ENCODE measurements around the gene ALDH1A2. TPM values are rescaled to one million over a fixed set of nuclear protein-coding genes. Genes with fewer than 3 reads are reported as not detected.

ALDH1A2 gene
- total RNA-seq, 1 experiment from 2014 or later = not detected

DNA sequence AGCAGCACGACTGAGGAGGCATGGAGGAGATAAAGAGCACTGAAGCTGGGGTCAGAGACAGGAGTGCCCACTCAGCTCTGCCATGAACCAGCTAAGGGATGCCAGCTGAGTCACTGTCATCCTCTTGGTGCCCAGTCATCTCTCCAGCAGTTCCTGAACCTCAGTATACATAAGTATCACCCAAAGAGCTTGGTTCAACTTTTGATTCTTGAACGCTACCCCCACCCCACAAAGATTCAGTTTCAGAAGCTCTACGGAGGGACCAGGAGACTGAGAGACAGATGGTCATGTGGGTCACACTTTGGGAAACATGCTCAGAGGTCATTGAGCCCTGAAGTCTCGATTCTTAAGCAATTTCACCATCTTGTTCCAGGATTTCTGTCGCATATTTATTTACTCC lies 108.4 kb downstream of the ALDH1A2 start:
- no peaks in the 10 kb centered on the region for H3K36me3 ChIP-seq (ENCODE audit: insufficient read depth, low read length)
- H3K27ac ChIP-seq (ENCODE audit: low read length) = no peak overlapping the region
- DNase-seq = no peak
- H3K4me3 ChIP-seq (ENCODE audit: low read length) = no peak overlapping the region
- no peaks in the 10 kb centered on the region for H3K27me3 ChIP-seq (ENCODE audit: low read length)
- H2AFZ ChIP-seq (ENCODE audit: low read length) = no peak overlapping the region
- H3K4me2 ChIP-seq (ENCODE audit: low read depth, low read length, poor library complexity, severe bottlenecking) = no peak overlapping the region
- no peaks in the 10 kb centered on the region for H3K4me1 ChIP-seq (ENCODE audit: low read length)
- H3K9me3 ChIP-seq (ENCODE audit: low read length) = no peaks in the 10 kb centered on the region
- no peaks in the 10 kb centered on the region for H3K9me2 ChIP-seq (replicated peaks; ENCODE audit: insufficient read depth, low read length)
- H4K20me1 ChIP-seq (ENCODE audit: insufficient read depth, low read depth, low read length) = no peaks in the 10 kb centered on the region
- H3K9ac ChIP-seq (ENCODE audit: low read length) = no peak overlapping the region
- no peaks in the 10 kb centered on the region for H3K79me2 ChIP-seq (ENCODE audit: low read length)

DNA sequence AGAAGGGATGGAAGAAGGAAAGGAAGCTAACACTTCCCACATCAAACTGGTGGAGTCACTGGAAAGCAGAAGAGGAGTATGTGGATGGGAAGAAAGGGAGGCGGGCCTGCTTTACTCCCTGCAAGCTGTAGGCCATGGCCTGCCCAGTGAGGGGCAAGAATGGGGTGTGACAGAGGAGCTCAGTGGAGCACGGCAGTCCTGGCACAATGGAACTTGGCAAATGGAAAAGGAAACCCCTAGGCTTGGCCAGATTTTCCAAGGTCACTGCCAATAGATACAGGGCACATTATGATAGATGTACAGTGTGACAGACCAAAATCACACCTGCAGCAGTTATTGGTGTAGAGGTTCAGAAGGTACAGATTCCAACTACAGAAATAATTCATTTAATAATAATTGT lies 111.6 kb downstream of the ALDH1A2 start:
- Histone ChIP-seq H3K79me2 (ENCODE audit: low read length) (no peaks in the 10 kb centered on the region), H3K27me3 (ENCODE audit: low read length) (no peaks in the 10 kb centered on the region), H3K4me1 (ENCODE audit: low read length) (no peaks in the 10 kb centered on the region), H3K9me2 (replicated peaks; ENCODE audit: insufficient read depth, low read length) (no peaks in the 10 kb centered on the region), H3K36me3 (ENCODE audit: insufficient read depth, low read length) (no peaks in the 10 kb centered on the region), H3K4me2 (ENCODE audit: low read depth, low read length, poor library complexity, severe bottlenecking) (no peak overlapping the region), H3K4me3 (ENCODE audit: low read length) (no peak overlapping the region), H3K27ac (ENCODE audit: low read length) (no peak overlapping the region), H4K20me1 (ENCODE audit: insufficient read depth, low read depth, low read length) (no peaks in the 10 kb centered on the region), H2AFZ (ENCODE audit: low read length) (no peak overlapping the region), H3K9ac (ENCODE audit: low read length) (no peak overlapping the region), H3K9me3 (ENCODE audit: low read length) (no peaks in the 10 kb centered on the region)
- no peak for DNase-seq

DNA sequence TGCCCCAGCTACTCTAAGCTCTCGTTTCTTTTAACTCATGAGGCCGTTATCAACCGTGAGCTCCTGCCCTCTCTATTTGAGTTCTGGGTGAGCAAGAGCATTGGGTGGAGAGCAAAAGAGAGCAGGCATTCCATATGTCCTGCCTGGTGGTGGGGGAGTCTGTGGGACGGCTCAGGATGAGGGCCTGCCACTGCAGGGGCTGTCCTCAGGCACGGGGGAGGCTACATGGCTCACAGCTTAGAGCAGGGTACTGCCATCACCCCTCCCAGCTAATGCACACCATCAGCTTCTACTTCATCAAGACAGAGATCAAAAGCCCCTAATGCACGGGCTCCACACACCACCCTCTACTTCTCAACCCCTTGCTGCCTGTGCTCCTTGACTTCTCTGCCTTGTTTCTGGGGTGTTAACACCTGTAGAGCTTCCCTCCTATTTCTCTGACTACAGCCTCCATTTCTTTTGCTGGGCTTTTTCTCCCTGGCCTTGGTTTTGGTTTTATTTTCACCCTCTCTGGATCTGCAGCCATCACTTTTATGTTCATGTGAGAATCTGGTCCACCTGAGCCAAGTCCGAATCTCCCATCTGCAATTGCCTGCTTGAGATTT lies 114.1 kb downstream of the ALDH1A2 start:
- no peaks in the 10 kb centered on the region for H3K79me2 ChIP-seq (ENCODE audit: low read length)
- H3K4me3 ChIP-seq (ENCODE audit: low read length) = no peak overlapping the region
- no peak overlapping the region for H3K4me2 ChIP-seq (ENCODE audit: low read depth, low read length, poor library complexity, severe bottlenecking)
- no peak for DNase-seq
- H3K4me1 ChIP-seq (ENCODE audit: low read length) = no peaks in the 10 kb centered on the region
- H4K20me1 ChIP-seq (ENCODE audit: insufficient read depth, low read depth, low read length) = no peaks in the 10 kb centered on the region
- H3K9me2 ChIP-seq (replicated peaks; ENCODE audit: insufficient read depth, low read length) = no peaks in the 10 kb centered on the region
- no peak overlapping the region for H2AFZ ChIP-seq (ENCODE audit: low read length)
- no peak overlapping the region for H3K27ac ChIP-seq (ENCODE audit: low read length)
- no peaks in the 10 kb centered on the region for H3K36me3 ChIP-seq (ENCODE audit: insufficient read depth, low read length)
- H3K9ac ChIP-seq (ENCODE audit: low read length) = no peak overlapping the region
- no peaks in the 10 kb centered on the region for H3K27me3 ChIP-seq (ENCODE audit: low read length)
- H3K9me3 ChIP-seq (ENCODE audit: low read length) = no peaks in the 10 kb centered on the region

DNA sequence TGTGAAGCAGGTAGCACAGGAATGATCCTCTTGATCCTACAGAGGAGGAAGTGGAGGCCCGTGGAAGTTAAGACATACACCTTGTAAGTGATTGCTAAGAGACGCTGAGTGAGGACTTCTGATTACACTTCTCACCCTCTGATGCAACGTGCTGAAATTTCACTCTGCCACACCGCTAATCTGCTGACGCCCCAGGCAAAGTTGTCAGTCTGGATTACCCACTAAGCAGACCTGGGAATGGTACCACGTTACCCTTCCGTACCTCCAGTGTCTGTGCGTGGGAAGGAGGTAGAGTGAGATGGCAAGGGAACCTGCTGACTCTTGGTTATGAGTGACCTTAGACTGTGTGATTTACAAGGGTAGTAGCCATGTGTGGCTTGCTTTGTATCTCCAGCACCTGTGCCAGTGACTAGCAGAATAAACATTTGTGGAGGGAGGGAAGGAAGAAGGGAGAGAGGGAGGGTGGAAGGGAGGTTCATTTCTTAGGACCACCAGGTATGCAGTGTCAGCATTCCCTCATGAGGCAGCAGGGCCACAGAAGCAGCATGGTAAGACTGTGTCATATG lies 115.0 kb downstream of the ALDH1A2 start:
- Histone ChIP-seq H3K79me2 (ENCODE audit: low read length) (no peaks in the 10 kb centered on the region), H2AFZ (ENCODE audit: low read length) (no peak overlapping the region), H3K4me1 (ENCODE audit: low read length) (no peaks in the 10 kb centered on the region), H3K27me3 (ENCODE audit: low read length) (no peaks in the 10 kb centered on the region), H3K9me3 (ENCODE audit: low read length) (no peaks in the 10 kb centered on the region), H4K20me1 (ENCODE audit: insufficient read depth, low read depth, low read length) (no peaks in the 10 kb centered on the region), H3K27ac (ENCODE audit: low read length) (no peak overlapping the region), H3K4me2 (ENCODE audit: low read depth, low read length, poor library complexity, severe bottlenecking) (no peak overlapping the region), H3K9ac (ENCODE audit: low read length) (no peak overlapping the region), H3K9me2 (replicated peaks; ENCODE audit: insufficient read depth, low read length) (no peaks in the 10 kb centered on the region), H3K36me3 (ENCODE audit: insufficient read depth, low read length) (no peaks in the 10 kb centered on the region), H3K4me3 (ENCODE audit: low read length) (no peak overlapping the region)
- DNase-seq = no peak

DNA sequence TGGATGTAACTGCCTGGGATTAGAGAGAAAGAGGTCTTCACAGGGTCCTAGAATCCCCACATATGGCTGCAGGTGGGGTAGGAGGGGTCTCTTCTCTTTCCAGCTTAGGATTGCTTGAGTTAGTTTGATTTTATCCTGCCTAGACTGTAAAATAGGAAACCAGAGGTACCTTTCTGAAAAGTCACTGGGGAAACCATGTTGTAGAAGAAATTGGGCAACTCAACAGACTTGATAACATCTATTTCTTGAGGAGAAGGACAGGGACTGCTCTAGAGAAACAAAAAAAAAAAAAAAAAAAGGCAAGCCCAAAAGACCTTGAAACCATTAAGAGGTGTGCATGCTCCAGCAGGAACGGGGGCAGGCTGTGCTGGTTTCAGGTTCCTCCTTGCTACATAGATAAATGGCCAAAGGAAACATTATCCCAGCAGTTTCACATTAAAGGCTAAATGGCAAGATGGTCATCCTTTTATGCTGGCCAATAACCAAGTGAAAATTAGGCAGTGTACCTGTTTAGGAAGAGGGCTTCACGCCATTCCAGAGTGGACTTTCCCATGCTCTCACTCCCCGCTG lies 116.1 kb downstream of the ALDH1A2 start:
- no peak overlapping the region for H3K4me2 ChIP-seq (ENCODE audit: low read depth, low read length, poor library complexity, severe bottlenecking)
- H3K27me3 ChIP-seq (ENCODE audit: low read length) = no peaks in the 10 kb centered on the region
- no peak overlapping the region for H3K9ac ChIP-seq (ENCODE audit: low read length)

DNA sequence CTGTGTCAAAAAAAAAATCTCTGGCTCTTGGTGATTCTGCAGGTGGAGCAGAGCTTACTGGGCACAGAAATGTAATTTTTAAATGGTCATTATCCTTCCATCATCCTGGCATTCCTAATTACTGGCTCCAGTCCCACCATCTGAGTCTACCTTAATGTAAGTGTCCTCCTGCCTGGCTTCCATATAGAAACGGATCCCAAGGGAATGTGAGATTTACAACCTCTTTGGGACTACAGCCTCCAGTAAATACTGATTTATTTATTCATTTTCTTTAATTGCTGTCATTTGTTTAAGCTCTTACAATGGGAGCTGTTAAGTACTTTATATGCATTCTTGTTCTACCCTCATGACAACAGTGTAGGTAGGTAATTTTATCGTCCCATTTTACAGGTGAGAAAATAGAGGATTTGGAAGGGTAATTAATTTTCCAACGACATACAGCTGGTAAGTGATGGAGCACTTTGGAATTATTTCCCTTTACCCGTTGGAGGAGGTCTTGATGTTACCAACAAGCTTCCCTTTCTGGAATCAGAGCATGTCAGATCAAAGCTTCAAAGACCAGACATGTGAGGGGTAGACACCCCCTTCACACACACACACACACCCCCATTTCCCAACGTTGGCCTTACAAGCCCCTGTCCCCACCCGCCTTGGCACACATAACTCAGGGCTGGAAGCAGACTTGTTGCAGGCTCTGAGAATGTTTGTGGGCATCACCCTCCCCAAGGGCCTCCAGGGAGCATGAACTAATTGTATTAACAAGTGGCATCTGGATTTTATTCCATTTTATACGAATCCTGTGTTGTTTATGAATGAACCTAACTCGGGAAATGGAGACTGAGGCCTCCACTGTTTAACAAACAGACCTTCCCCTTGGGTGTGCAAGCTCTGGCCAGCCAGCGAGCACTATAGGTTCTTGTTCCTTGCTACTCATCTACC lies 116.9 kb downstream of the ALDH1A2 start:
- Histone ChIP-seq H3K4me2 (ENCODE audit: low read depth, low read length, poor library complexity, severe bottlenecking) (no peak overlapping the region), H4K20me1 (ENCODE audit: insufficient read depth, low read depth, low read length) (no peaks in the 10 kb centered on the region), H3K79me2 (ENCODE audit: low read length) (no peaks in the 10 kb centered on the region), H3K36me3 (ENCODE audit: insufficient read depth, low read length) (no peaks in the 10 kb centered on the region), H3K4me3 (ENCODE audit: low read length) (no peak overlapping the region), H3K27me3 (ENCODE audit: low read length) (no peaks in the 10 kb centered on the region), H3K9me2 (replicated peaks; ENCODE audit: insufficient read depth, low read length) (no peaks in the 10 kb centered on the region), H2AFZ (ENCODE audit: low read length) (no peak overlapping the region), H3K9ac (ENCODE audit: low read length) (no peak overlapping the region), H3K27ac (ENCODE audit: low read length) (no peak overlapping the region), H3K9me3 (ENCODE audit: low read length) (no peaks in the 10 kb centered on the region), H3K4me1 (ENCODE audit: low read length) (no peaks in the 10 kb centered on the region)
- no peak for DNase-seq

More for the DNA sequence above, 116.1 kb downstream of the ALDH1A2 start:
- no peak for DNase-seq
- Histone ChIP-seq H3K9me2 (replicated peaks; ENCODE audit: insufficient read depth, low read length) (no peaks in the 10 kb centered on the region), H3K79me2 (ENCODE audit: low read length) (no peaks in the 10 kb centered on the region), H4K20me1 (ENCODE audit: insufficient read depth, low read depth, low read length) (no peaks in the 10 kb centered on the region), H3K27ac (ENCODE audit: low read length) (no peak overlapping the region), H2AFZ (ENCODE audit: low read length) (no peak overlapping the region), H3K4me3 (ENCODE audit: low read length) (no peak overlapping the region), H3K9me3 (ENCODE audit: low read length) (no peaks in the 10 kb centered on the region), H3K4me1 (ENCODE audit: low read length) (no peaks in the 10 kb centered on the region), H3K36me3 (ENCODE audit: insufficient read depth, low read length) (no peaks in the 10 kb centered on the region)

DNA sequence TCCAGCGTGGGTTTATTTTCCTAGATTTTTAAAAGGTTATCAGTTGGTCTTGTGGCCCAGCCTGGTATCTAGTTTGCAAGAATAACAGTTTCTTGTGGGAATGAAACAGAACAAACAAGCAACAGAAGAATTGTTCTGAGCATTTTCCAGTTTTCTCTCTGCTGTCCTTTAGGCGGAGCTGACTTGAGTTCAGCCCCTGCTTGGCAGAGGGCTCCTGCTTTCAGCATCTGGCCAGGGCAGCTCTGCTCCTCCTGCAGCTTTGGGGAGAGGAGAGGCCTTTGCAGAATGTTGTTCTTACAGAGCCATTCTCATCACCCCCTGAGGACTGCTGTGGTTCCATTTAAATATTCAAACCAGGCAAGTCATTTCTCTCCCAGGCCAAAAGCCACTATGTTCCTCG lies 117.7 kb downstream of the ALDH1A2 start:
- no peaks in the 10 kb centered on the region for H4K20me1 ChIP-seq (ENCODE audit: insufficient read depth, low read depth, low read length)
- no peak overlapping the region for H3K4me2 ChIP-seq (ENCODE audit: low read depth, low read length, poor library complexity, severe bottlenecking)
- H2AFZ ChIP-seq (ENCODE audit: low read length) = no peak overlapping the region
- no peaks in the 10 kb centered on the region for H3K4me1 ChIP-seq (ENCODE audit: low read length)
- no peak overlapping the region for H3K27ac ChIP-seq (ENCODE audit: low read length)
- H3K9me3 ChIP-seq (ENCODE audit: low read length) = no peaks in the 10 kb centered on the region
- H3K9ac ChIP-seq (ENCODE audit: low read length) = no peak overlapping the region
- no peak overlapping the region for H3K4me3 ChIP-seq (ENCODE audit: low read length)
- no peaks in the 10 kb centered on the region for H3K27me3 ChIP-seq (ENCODE audit: low read length)
- no peak for DNase-seq
- no peaks in the 10 kb centered on the region for H3K9me2 ChIP-seq (replicated peaks; ENCODE audit: insufficient read depth, low read length)
- no peaks in the 10 kb centered on the region for H3K36me3 ChIP-seq (ENCODE audit: insufficient read depth, low read length)
- no peaks in the 10 kb centered on the region for H3K79me2 ChIP-seq (ENCODE audit: low read length)

DNA sequence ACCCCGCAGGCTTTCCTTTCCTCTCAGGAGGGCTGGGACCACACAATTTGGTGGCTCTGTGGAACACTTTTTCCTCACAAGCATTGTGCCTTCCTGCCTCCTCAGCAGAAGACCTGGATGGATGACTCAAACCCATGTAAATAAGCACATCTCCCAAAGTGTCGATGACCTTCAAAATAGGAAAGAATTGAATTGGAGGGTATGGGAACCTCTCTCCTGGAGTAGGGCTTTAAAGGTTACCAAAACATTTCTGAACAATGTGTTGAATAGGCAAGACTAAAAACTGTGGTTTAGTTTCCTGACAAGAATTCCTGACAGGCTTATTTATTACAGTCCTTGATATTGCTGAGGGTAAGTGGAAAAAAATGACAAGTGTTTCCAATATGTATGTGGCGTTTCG lies 118.2 kb downstream of the ALDH1A2 start:
- Histone ChIP-seq H3K4me1 (ENCODE audit: low read length) (no peaks in the 10 kb centered on the region), H3K9me3 (ENCODE audit: low read length) (no peaks in the 10 kb centered on the region), H3K4me3 (ENCODE audit: low read length) (no peak overlapping the region), H3K9me2 (replicated peaks; ENCODE audit: insufficient read depth, low read length) (no peaks in the 10 kb centered on the region), H3K9ac (ENCODE audit: low read length) (no peak overlapping the region), H3K4me2 (ENCODE audit: low read depth, low read length, poor library complexity, severe bottlenecking) (no peak overlapping the region), H4K20me1 (ENCODE audit: insufficient read depth, low read depth, low read length) (no peaks in the 10 kb centered on the region), H3K27ac (ENCODE audit: low read length) (no peak overlapping the region), H3K36me3 (ENCODE audit: insufficient read depth, low read length) (no peaks in the 10 kb centered on the region), H3K79me2 (ENCODE audit: low read length) (no peaks in the 10 kb centered on the region), H3K27me3 (ENCODE audit: low read length) (no peaks in the 10 kb centered on the region), H2AFZ (ENCODE audit: low read length) (no peak overlapping the region)
- no peak for DNase-seq
